Choroid plexus epithelial cell (primary cell): ENCODE results near the gene PDIA5.

Source experiments
- DNase-seq: peaks from one replicate; pipeline ENCODE4 v3.0.0-alpha.2; 2010; ENCODE audit warnings: low read depth
- H3K4me3 ChIP-seq: 2 replicates; pipeline ENCODE4 v1.5.1; 2011; ENCODE audit warnings: low read depth, mild to moderate bottlenecking, control low read depth, low read length, moderate library complexity
- CTCF ChIP-seq: conservative IDR thresholded peaks from 2 replicates; pipeline ENCODE4 v1.5.1; 2011; ENCODE audit warnings: low read depth, mild to moderate bottlenecking, control low read depth, inconsistent platforms, low read length, moderate library complexity

Gene PDIA5

GRCh38 chr3:123130079-123130750 is 63.4 kb downstream of the PDIA5 start:
- no peak for DNase-seq
- H3K4me3 ChIP-seq: no peak overlapping the region
- TF ChIP-seq CTCF: no peak

- TF ChIP-seq CTCF: no peak
- no peak overlapping the region for H3K4me3 ChIP-seq
- DNase-seq: no peak
Observed at GRCh38 chr3:123134671-123135070, 67.8 kb downstream of the PDIA5 start.

- DNase-seq: no peak
- TF ChIP-seq CTCF: no peak
- no peak overlapping the region for H3K4me3 ChIP-seq
Observed at GRCh38 chr3:123137001-123137400, 70.2 kb downstream of the PDIA5 start.

- TF ChIP-seq CTCF: no peak
- H3K4me3 ChIP-seq: no peak overlapping the region
- no peak for DNase-seq
Observed at GRCh38 chr3:123138839-123139444, 72.1 kb downstream of the PDIA5 start.

GRCh38 chr3:123139522-123139921 is 72.7 kb downstream of the PDIA5 start:
- no peak for TF ChIP-seq CTCF
- DNase-seq: no peak
- H3K4me3 ChIP-seq: no peak overlapping the region

- no peak for TF ChIP-seq CTCF
- H3K4me3 ChIP-seq: no peak overlapping the region
- no peak for DNase-seq
Observed at GRCh38 chr3:123140550-123140949, 73.7 kb downstream of the PDIA5 start.

- H3K4me3 ChIP-seq: no peak overlapping the region
- TF ChIP-seq CTCF: no peak
- DNase-seq: no peak
Observed at GRCh38 chr3:123141276-123141675, 74.5 kb downstream of the PDIA5 start.
